Gastroesophageal sphincter (tissue), 3 donors: ENCODE measurements around the gene EFNA2.
A peak's percentile ranks its signal among the peaks of the same experiment; 100 is the strongest.

ENCODE experiments used
- POLR2AphosphoS5 ChIP-seq: sonication (generic); formaldehyde crosslinking; IDR thresholded peaks from one replicate; pipeline ENCODE4 v1.6.1; 2017; ENCODE audit warnings: antibody characterized with exemption
- TF ChIP-seq, protein P1 (sequence below), 4 experiments: fragments of 200-600 bp in 2 of 4; fragments of 450-650 bp in 2 of 4; sonication (generic) in 1 of 4; IDR thresholded peaks; one replicate each; pipeline ENCODE4 v1.5.1; 2017 to 2019; ENCODE audit warnings: antibody characterized with exemption in 4 of 4, mild to moderate bottlenecking in 2 of 4, moderate library complexity in 2 of 4

DNA sequence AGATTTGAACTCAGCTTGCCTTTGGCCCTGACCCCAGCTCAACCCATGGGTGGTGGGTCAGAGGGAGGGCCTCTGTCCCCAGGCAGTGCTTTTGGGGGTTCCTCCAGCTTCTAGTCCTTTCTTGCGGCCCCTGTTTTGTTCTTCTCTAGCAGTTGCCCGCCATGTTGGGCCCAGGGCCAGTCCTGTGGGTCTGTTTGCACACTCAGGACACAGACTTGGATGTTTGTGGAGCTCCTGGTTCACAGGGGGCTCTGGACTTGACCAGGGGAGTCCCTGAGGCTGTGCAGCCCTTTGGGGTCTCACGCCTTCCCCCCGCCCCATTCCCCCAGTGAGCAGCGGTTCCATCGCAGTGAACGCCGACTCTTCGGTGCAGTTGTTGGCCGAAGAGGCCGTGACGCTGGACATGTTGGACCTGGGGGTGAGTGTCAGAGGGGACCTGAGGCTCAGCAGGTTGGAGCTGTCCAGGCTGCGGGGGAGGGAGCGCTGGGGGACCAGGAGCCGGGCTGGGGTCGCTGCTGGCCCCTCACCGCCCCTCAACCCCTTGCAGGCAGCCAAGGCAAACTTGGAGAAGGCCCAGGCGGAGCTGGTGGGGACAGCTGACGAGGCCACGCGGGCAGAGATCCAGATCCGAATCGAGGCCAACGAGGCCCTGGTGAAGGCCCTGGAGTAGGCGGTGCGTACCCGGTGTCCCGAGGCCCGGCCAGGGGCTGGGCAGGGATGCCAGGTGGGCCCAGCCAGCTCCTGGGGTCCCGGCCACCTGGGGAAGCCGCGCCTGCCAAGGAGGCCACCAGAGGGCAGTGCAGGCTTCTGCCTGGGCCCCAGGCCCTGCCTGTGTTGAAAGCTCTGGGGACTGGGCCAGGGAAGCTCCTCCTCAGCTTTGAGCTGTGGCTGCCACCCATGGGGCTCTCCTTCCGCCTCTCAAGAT, 41.6 kb upstream of the EFNA2 start:
- TF ChIP-seq POLR2AphosphoS5, result peak; percentile 70
- TF ChIP-seq, protein P1, sequence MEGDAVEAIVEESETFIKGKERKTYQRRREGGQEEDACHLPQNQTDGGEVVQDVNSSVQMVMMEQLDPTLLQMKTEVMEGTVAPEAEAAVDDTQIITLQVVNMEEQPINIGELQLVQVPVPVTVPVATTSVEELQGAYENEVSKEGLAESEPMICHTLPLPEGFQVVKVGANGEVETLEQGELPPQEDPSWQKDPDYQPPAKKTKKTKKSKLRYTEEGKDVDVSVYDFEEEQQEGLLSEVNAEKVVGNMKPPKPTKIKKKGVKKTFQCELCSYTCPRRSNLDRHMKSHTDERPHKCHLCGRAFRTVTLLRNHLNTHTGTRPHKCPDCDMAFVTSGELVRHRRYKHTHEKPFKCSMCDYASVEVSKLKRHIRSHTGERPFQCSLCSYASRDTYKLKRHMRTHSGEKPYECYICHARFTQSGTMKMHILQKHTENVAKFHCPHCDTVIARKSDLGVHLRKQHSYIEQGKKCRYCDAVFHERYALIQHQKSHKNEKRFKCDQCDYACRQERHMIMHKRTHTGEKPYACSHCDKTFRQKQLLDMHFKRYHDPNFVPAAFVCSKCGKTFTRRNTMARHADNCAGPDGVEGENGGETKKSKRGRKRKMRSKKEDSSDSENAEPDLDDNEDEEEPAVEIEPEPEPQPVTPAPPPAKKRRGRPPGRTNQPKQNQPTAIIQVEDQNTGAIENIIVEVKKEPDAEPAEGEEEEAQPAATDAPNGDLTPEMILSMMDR (IDR thresholded peaks at IDR 0.05), result peak in 3 of 4 experiments; percentile 98 to 99 (median 99)
